H9 (cell line): ENCODE results near the gene RPL10A. TPM values are rescaled to one million over a fixed set of nuclear protein-coding genes. Genes with fewer than 3 reads are reported as not detected.

ENCODE experiments used
- DNase-seq: peaks from one replicate; pipeline ENCODE4 v3.0.0-alpha.2; 2017
- H2AFZ ChIP-seq: one replicate; pipeline ENCODE4 v1.6.1; 2013; ENCODE audit warnings: mild to moderate bottlenecking, low read length, control low read depth, moderate library complexity
- H2AK5ac ChIP-seq: 2 replicates; pipeline ENCODE4 v1.6.1; 2013; ENCODE audit warnings: low read length, control low read depth, mixed read lengths; ENCODE audit not compliant: insufficient read length
- H2BK120ac ChIP-seq: one replicate; pipeline ENCODE4 v1.6.1; 2013; ENCODE audit warnings: low read depth, mild to moderate bottlenecking, low read length, control low read depth, inconsistent platforms; ENCODE audit not compliant: poor library complexity, severe bottlenecking
- H2BK12ac ChIP-seq: 2 replicates; pipeline ENCODE4 v1.6.1; 2013; ENCODE audit warnings: low read length, control low read depth, mixed read lengths, low read depth; ENCODE audit not compliant: insufficient read length
- H2BK15ac ChIP-seq: 2 replicates; pipeline ENCODE4 v1.6.1; 2013; ENCODE audit warnings: low read depth, low read length, control low read depth
- H2BK20ac ChIP-seq: one replicate; pipeline ENCODE4 v1.6.1; 2013; ENCODE audit warnings: low read depth, mild to moderate bottlenecking, low read length, control low read depth, inconsistent platforms; ENCODE audit not compliant: poor library complexity, severe bottlenecking
- H2BK5ac ChIP-seq: 2 replicates; pipeline ENCODE4 v1.6.1; 2013; ENCODE audit warnings: low read length, control low read depth, mixed read lengths; ENCODE audit not compliant: insufficient read length
- H3K14ac ChIP-seq: 2 replicates; pipeline ENCODE4 v1.6.1; 2013; ENCODE audit warnings: low read length, control low read depth; ENCODE audit not compliant: insufficient read depth
- H3K18ac ChIP-seq: 2 replicates; pipeline ENCODE4 v1.6.1; 2013; ENCODE audit warnings: low read depth, mild to moderate bottlenecking, mixed read lengths, low read length, control low read depth; ENCODE audit not compliant: insufficient read length
- H3K23ac ChIP-seq: 2 replicates; pipeline ENCODE4 v1.6.1; 2013; ENCODE audit warnings: low read length, control low read depth, mixed read lengths, low read depth; ENCODE audit not compliant: insufficient read length
- H3K23me2 ChIP-seq: 2 replicates; pipeline ENCODE4 v1.6.1; 2013; ENCODE audit warnings: low read depth, mild to moderate bottlenecking, mixed read lengths, low read length, control low read depth; ENCODE audit not compliant: insufficient read length, poor library complexity, severe bottlenecking
- H3K27ac ChIP-seq: 2 replicates; pipeline ENCODE4 v1.5.1; 2013; ENCODE audit warnings: low read length, control low read depth, mixed read lengths, low read depth; ENCODE audit not compliant: insufficient read length
- H3K27me3 ChIP-seq: 2 replicates; pipeline ENCODE4 v1.6.1; 2013; ENCODE audit warnings: low read length, control low read depth, inconsistent platforms; ENCODE audit not compliant: insufficient read depth
- H3K4ac ChIP-seq: 2 replicates; pipeline ENCODE4 v1.6.1; 2013; ENCODE audit warnings: low read depth, mild to moderate bottlenecking, control low read depth, inconsistent platforms, low read length, moderate library complexity
- H3K4me1 ChIP-seq: 2 replicates; pipeline ENCODE4 v1.6.1; 2013; ENCODE audit warnings: low read length, control low read depth, inconsistent platforms; ENCODE audit not compliant: insufficient read depth
- H3K4me2 ChIP-seq: 2 replicates; pipeline ENCODE4 v1.6.1; 2013; ENCODE audit warnings: low read length, control low read depth, mixed read lengths; ENCODE audit not compliant: insufficient read length, insufficient read depth
- H3K56ac ChIP-seq: 2 replicates; pipeline ENCODE4 v1.6.1; 2013; ENCODE audit warnings: low read depth, mild to moderate bottlenecking, mixed read lengths, low read length, control low read depth; ENCODE audit not compliant: insufficient read length
- H3K79me1 ChIP-seq: 2 replicates; pipeline ENCODE4 v1.6.1; 2013; ENCODE audit warnings: low read depth, mild to moderate bottlenecking, moderate library complexity, low read length, control low read depth, inconsistent platforms; ENCODE audit not compliant: insufficient read depth, poor library complexity, severe bottlenecking
- H3K79me2 ChIP-seq: 2 replicates; pipeline ENCODE4 v1.6.1; 2013; ENCODE audit warnings: low read length, control low read depth, inconsistent platforms; ENCODE audit not compliant: insufficient read depth
- H3K9ac ChIP-seq: 2 replicates; pipeline ENCODE4 v1.6.1; 2013; ENCODE audit warnings: low read length, control low read depth, mixed read lengths; ENCODE audit not compliant: insufficient read length; ENCODE audit errors: extremely low read depth
- H3K9me3 ChIP-seq: one replicate; pipeline ENCODE4 v1.6.1; 2013; ENCODE audit warnings: low read depth, low read length, inconsistent platforms; ENCODE audit not compliant: control insufficient read depth
- H3T11ph ChIP-seq: one replicate; pipeline ENCODE4 v1.6.1; 2013; ENCODE audit warnings: mild to moderate bottlenecking, low read length, control low read depth, inconsistent platforms
- H4K20me1 ChIP-seq: one replicate; pipeline ENCODE4 v1.6.1; 2013; ENCODE audit not compliant: control insufficient read depth, insufficient read length, insufficient read depth
- H4K5ac ChIP-seq: 2 replicates; pipeline ENCODE4 v1.6.1; 2013; ENCODE audit warnings: low read depth, mild to moderate bottlenecking, mixed read lengths, low read length, control low read depth; ENCODE audit not compliant: insufficient read length
- H4K8ac ChIP-seq: replicated peaks from 2 replicates; pipeline ENCODE4 v1.6.1; 2013; ENCODE audit warnings: low read length, control low read depth, mixed read lengths, low read depth; ENCODE audit not compliant: insufficient read length
- H4K91ac ChIP-seq: 2 replicates; pipeline ENCODE4 v1.6.1; 2013; ENCODE audit warnings: low read depth, mild to moderate bottlenecking, moderate library complexity, mixed read lengths, low read length, control low read depth; ENCODE audit not compliant: insufficient read length
- H3K27ac Mint-ChIP-seq, 3 experiments: 2 replicates in 2 of 3; 3 replicates in 1 of 3; pipeline ENCODE4 v1.8.0; 2020 to 2021; ENCODE audit warnings: mixed read lengths in 3 of 3, mild to moderate bottlenecking in 1 of 3, moderate library complexity in 1 of 3
- H3K27me3 Mint-ChIP-seq: 2 replicates; pipeline ENCODE4 v1.8.0; 2021; ENCODE audit warnings: low read depth, mild to moderate bottlenecking, moderate library complexity, mixed read lengths
- H3K36me3 Mint-ChIP-seq, 3 experiments: 2 replicates in 2 of 3; 3 replicates in 1 of 3; pipeline ENCODE4 v1.8.0; 2020 to 2021; ENCODE audit warnings: low read depth in 3 of 3, mixed read lengths in 3 of 3; ENCODE audit not compliant: insufficient read depth in 1 of 3
- H3K4me1 Mint-ChIP-seq, 2 experiments: 2 replicates each; pipeline ENCODE4 v1.8.0; 2020; ENCODE audit warnings: mixed read lengths in 2 of 2
- H3K4me3 Mint-ChIP-seq, 2 experiments: 2 replicates in 1 of 2; 3 replicates in 1 of 2; pipeline ENCODE4 v1.8.0; 2020 to 2021; ENCODE audit warnings: mild to moderate bottlenecking in 2 of 2, mixed read lengths in 2 of 2, moderate library complexity in 1 of 2
- H3K9me3 Mint-ChIP-seq, 2 experiments: 2 replicates in 1 of 2; 3 replicates in 1 of 2; pipeline ENCODE4 v1.8.0; 2020; ENCODE audit warnings: mild to moderate bottlenecking in 2 of 2, mixed read lengths in 2 of 2, moderate library complexity in 1 of 2
- WGBS: extraction: QIAGEN DNeasy Blood & Tissue Kit; methylation state at CpG from one replicate; pipeline ENCODE4 v1.1.7; 2013; ENCODE audit warnings: missing lambda C conversion rate, low lambda C conversion rate, mixed read lengths; ENCODE audit not compliant: insufficient read length; ENCODE audit errors: extremely low coverage; 5-methylcytosine and 5-hydroxymethylcytosine counted together
- total RNA-seq: library from RNA; stranded (reverse); gene quantifications from 2 replicates; pipeline ENCODE4 v1.2.1, GENCODE V29; 2021
- TF ChIP-seq, protein P1 (sequence below): fragments of 200-600 bp; sonication (generic); conservative IDR thresholded peaks from 3 replicates; pipeline ENCODE4 v1.8.0; 2021; ENCODE audit warnings: antibody characterized with exemption, mild to moderate bottlenecking

The RPL10A gene
- total RNA-seq, 1 experiment from 2014 or later: 1,830 TPM

DNA sequence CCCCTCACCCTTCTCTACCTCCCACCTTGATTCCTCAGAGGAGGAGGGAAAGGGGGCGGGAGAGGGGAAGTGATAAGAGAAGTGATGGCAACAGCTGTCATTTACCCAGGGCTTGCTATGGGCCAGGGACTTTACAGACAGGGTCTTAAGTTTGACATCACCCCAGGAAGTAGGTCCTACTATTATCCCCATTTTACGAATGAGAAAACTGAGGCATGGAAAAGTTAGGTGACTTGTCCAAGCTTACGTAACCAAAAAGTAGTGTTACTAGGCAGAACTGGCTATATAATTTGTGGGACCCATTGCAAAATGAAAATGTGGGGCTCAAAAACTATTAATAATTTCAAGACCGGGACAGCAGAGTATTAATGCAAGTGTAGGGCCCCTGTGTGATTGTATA lies 26.6 kb upstream of the RPL10A start:
- Histone ChIP-seq H3K27me3 (no peaks in the 10 kb centered on the region), H4K8ac (no peak overlapping the region), H2AFZ (no peak overlapping the region), H3K27ac (no peak overlapping the region), H2BK20ac (no peak overlapping the region), H3K9ac (no peak overlapping the region), H3K23ac (no peak overlapping the region), H3K79me1 (no peaks in the 10 kb centered on the region), H3K4ac (no peak overlapping the region), H3K4me2 (no peak overlapping the region), H3K9me3 (no peaks in the 10 kb centered on the region), H2BK120ac (no peak overlapping the region), H3K4me1 (no peaks in the 10 kb centered on the region), H3K56ac (no peak overlapping the region), H3T11ph (no peak overlapping the region), H4K20me1 (no peaks in the 10 kb centered on the region), H4K5ac (no peak overlapping the region), H4K91ac (no peak overlapping the region), H3K79me2 (no peaks in the 10 kb centered on the region), H2BK15ac (no peak overlapping the region), H2AK5ac (no peak overlapping the region), H3K18ac (no peak overlapping the region), H3K14ac (no peak overlapping the region), H3K23me2 (no peaks in the 10 kb centered on the region), H2BK12ac (no peak overlapping the region), H2BK5ac (no peak overlapping the region)
- no peak overlapping the region for H3K4me3 Mint-ChIP-seq
- no peak for DNase-seq
- H3K27me3 Mint-ChIP-seq: no peaks in the 10 kb centered on the region
- H3K9me3 Mint-ChIP-seq: no peaks in the 10 kb centered on the region
- H3K36me3 Mint-ChIP-seq: no peaks in the 10 kb centered on the region
- no peak overlapping the region for H3K27ac Mint-ChIP-seq
- TF ChIP-seq, protein P1, sequence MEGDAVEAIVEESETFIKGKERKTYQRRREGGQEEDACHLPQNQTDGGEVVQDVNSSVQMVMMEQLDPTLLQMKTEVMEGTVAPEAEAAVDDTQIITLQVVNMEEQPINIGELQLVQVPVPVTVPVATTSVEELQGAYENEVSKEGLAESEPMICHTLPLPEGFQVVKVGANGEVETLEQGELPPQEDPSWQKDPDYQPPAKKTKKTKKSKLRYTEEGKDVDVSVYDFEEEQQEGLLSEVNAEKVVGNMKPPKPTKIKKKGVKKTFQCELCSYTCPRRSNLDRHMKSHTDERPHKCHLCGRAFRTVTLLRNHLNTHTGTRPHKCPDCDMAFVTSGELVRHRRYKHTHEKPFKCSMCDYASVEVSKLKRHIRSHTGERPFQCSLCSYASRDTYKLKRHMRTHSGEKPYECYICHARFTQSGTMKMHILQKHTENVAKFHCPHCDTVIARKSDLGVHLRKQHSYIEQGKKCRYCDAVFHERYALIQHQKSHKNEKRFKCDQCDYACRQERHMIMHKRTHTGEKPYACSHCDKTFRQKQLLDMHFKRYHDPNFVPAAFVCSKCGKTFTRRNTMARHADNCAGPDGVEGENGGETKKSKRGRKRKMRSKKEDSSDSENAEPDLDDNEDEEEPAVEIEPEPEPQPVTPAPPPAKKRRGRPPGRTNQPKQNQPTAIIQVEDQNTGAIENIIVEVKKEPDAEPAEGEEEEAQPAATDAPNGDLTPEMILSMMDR: no peak
- WGBS: no CpG with 5 or more reads among the region's 4 CpGs
- no peaks in the 10 kb centered on the region for H3K4me1 Mint-ChIP-seq
